Astrocyte of the cerebellum (primary cell): ENCODE results near the gene RACK1.

ENCODE experiments used
- DNase-seq: peaks from one replicate; pipeline ENCODE4 v3.0.0-alpha.2; 2011; ENCODE audit warnings: low read depth
- H3K4me3 ChIP-seq: 2 replicates; pipeline ENCODE4 v1.5.1; 2011; ENCODE audit warnings: mild to moderate bottlenecking, low read depth, low read length, moderate library complexity
- in situ Hi-C: cut with HindIII; loops from 2 replicates; pipeline ENCODE4 v1.10.0; 2017; ENCODE audit warnings: low sequenced_read_pairs
- TF ChIP-seq, protein P1 (sequence below): IDR thresholded peaks from 2 replicates; pipeline ENCODE4 v1.5.1; 2012; ENCODE audit warnings: low read length, low read depth, moderate library complexity, mild to moderate bottlenecking; ENCODE audit errors: missing control alignments

The RACK1 gene

DNA sequence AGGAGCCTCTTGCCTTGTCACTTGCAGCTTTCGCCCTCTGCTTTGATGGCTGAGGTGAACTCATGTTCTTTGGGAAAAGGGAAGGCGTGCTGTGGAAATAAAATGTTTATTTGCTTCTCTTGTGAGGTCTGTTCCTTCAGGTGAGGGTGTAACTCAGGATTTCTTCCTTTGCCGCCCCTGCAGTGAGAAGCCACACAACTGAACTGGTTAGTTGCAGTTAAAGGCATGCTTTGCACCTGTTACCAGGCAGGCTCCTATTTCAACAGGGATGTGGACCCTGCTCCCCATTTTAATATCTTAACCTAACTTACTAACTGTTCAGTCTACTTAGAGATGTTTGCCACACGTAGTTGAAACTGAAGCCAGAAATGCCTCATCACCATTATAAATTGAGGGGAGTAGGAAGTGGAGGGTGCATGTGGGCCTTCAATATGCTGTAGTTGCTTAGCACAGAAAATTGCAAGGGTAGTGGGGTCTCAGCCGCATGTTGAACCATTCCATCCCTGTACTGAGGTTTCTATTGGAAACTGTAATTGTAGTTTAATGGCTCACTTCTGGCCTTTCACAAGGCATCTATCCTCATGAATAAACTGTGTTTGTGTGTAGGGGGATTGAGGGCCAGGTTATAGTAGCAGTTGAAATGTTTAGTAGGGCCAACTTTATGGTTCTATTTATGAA lies 7.9 kb downstream of the RACK1 start:
- no peak for DNase-seq
- TF ChIP-seq, protein P1, sequence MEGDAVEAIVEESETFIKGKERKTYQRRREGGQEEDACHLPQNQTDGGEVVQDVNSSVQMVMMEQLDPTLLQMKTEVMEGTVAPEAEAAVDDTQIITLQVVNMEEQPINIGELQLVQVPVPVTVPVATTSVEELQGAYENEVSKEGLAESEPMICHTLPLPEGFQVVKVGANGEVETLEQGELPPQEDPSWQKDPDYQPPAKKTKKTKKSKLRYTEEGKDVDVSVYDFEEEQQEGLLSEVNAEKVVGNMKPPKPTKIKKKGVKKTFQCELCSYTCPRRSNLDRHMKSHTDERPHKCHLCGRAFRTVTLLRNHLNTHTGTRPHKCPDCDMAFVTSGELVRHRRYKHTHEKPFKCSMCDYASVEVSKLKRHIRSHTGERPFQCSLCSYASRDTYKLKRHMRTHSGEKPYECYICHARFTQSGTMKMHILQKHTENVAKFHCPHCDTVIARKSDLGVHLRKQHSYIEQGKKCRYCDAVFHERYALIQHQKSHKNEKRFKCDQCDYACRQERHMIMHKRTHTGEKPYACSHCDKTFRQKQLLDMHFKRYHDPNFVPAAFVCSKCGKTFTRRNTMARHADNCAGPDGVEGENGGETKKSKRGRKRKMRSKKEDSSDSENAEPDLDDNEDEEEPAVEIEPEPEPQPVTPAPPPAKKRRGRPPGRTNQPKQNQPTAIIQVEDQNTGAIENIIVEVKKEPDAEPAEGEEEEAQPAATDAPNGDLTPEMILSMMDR = no peak
- H3K4me3 ChIP-seq = no peak overlapping the region
- in situ Hi-C loops = no loop called here

DNA sequence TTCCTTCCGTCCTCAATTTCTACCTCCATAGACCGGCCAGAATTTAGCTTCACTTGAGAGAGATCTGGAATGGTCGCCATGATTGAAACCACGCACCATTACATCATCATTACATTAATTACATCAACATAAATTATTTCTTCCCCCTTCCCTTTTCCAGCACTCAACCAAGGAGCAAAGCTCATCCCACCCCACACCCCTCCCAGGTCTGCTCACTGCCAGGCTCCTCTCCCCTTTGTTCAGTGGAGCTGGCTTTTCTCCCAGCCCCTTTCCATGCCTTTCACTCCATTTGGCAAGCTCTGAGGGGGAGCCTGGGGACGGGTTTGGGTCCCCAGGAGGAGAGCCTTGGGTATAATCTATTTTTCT lies 8.4 kb downstream of the RACK1 start:
- in situ Hi-C loops = no loop called here
- TF ChIP-seq, protein P1 = no peak
- H3K4me3 ChIP-seq = no peak overlapping the region
- no peak for DNase-seq

DNA sequence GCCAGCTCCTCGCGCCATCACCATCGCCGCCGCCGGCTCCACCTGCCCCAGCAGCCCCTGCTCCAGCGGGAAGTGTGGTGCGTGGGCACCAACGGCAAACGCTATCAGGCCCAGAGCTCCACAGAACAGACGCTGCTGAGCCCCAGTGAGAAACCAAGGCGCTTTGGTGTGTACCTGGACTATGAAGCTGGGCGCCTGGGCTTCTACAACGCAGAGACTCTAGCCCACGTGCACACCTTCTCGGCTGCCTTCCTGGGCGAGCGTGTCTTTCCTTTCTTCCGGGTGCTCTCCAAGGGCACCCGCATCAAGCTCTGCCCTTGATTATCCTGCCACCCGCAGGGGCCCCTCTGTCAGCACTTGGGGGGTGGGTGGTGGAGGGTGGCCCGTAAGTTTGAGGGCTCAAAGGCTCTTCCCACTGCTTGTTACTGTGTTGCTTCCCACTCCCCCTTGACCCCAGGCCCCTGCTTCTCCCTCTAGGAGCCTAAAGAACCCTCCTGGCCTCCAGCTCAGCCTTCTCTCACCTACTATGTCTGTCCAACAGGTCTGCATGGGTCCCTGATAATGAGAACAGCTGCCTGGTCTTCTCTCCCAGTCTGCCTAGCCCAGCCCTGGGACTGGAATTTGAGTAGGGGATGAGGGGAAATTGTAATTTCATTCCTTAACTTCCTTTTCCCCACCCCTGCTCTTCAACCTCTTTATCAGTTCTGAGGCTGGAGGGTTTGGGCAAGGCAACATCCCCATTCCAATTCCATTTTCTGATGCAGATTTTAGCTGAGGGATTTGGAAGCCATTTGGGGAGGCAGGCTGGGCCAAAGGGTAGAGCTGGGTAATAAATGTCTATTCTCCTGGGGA lies 9.0 kb downstream of the RACK1 start:
- no peak for DNase-seq

DNA sequence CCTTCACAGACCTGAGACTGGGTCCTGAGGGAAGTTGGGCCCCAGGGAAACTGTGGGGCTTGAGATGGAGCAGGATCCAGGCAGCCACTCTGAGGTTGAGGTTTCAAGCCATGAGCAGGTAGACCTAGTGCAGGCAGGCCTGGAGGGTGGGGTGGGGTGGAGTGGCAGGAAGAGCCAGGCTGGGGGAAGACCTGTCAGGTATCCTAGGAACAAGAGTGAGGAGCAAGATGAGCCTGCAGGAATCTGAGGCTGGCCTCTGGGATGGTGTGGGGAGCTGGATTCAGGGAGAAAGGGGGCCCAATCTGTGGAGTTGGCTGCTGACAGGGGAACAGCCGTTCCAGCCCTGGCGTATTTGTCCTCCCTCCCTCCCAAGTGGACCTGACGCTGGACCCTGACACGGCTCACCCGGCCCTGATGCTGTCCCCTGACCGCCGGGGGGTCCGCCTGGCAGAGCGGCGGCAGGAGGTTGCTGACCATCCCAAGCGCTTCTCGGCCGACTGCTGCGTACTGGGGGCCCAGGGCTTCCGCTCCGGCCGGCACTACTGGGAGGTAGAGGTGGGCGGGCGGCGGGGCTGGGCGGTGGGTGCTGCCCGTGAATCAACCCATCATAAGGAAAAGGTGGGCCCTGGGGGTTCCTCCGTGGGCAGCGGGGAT lies 9.8 kb downstream of the RACK1 start:
- TF ChIP-seq, protein P1 = no peak
- no peak overlapping the region for H3K4me3 ChIP-seq
- in situ Hi-C loops = no loop called here
- no peak for DNase-seq

More for the DNA sequence above, 9.0 kb downstream of the RACK1 start:
- in situ Hi-C loops = no loop called here
- H3K4me3 ChIP-seq = no peak overlapping the region
- TF ChIP-seq, protein P1 = no peak

DNA sequence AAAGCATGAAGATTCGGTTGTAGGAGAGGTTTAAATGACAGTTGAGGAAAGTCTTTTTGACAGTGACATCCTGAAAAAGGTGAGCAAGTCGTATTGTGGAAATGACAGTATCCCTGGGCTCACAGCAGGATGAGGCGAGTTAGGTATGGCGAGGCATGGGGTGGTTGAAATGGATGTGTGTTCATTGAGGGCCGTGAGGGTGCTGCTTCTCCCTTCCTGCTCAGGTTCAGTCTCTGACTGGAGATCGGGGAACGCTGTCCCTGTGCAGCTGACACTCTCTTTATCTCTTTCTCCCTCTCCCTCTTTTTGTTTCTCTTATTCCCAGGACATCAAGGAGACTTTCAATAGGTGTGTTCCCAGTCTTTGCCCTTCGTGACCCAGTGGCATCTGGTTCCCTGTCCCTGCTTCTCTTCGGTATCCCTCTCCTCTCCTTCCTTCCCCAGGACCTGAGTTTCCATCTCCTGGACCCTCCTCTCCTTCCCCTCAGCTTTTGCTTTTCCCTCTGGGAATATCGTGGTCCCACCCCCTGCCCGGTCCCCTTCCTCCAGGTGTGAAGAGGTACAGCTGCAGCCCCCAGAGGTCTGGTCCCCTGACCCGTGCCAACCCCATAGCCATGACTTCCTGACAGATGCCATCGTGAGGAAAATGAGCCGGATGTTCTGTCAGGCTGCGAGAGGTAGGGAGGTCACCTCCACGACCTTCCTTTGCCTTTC lies 10.5 kb downstream of the RACK1 start:
- H3K4me3 ChIP-seq = no peak overlapping the region
- in situ Hi-C loops = no loop called here
- no peak for DNase-seq
- TF ChIP-seq, protein P1 = no peak

DNA sequence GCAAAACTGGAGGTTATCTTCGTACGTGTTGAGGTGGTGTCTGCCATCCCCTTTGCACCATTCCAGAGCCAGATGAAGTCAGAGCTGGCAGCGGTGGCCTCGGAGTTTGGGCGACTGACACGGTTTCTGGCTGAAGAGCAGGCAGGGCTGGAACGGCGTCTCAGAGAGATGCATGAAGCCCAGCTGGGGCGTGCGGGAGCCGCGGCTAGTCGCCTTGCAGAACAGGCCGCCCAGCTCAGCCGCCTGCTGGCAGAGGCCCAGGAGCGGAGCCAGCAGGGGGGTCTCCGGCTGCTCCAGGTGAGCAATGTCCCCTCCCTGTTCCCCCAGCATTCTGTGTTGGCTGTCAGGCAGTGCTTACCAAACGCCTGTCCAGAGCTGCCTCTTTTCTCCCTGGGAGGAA lies 11.1 kb downstream of the RACK1 start:
- DNase-seq = no peak
- TF ChIP-seq, protein P1 = no peak
- in situ Hi-C loops = no loop called here
- no peak overlapping the region for H3K4me3 ChIP-seq
